ENCODE data around the gene FRMD3. TPM values are rescaled to one million over a fixed set of nuclear protein-coding genes. Genes with fewer than 3 reads are reported as not detected.

Gene FRMD3
- polyA plus RNA-seq, 1 donor from 2014 or later = 13.0 TPM

- H3K4me2 ChIP-seq (ENCODE audit: low read length) = no peak overlapping the region
- no peak overlapping the region for H3K4me3 ChIP-seq (ENCODE audit: low read length)
- no peaks in the 10 kb centered on the region for H3K27me3 ChIP-seq (ENCODE audit: insufficient read depth, low read depth, low read length)
- no peak overlapping the region for H3K9ac ChIP-seq (ENCODE audit: low read length)
- H3K36me3 ChIP-seq (ENCODE audit: insufficient read depth, low read length) = no peaks in the 10 kb centered on the region
- TF ChIP-seq MXI1 (conservative IDR thresholded peaks at IDR 0.05; ENCODE audit: poor library complexity, severe bottlenecking) (no peak), EZH2 (IDR thresholded peaks at IDR 0.05; ENCODE audit: borderline replicate concordance, insufficient read depth, low read length, poor library complexity, severe bottlenecking) (no peak), CTCF (IDR thresholded peaks at IDR 0.05; ENCODE audit: poor library complexity, severe bottlenecking) (no peak), POLR2AphosphoS5 (IDR thresholded peaks at IDR 0.05) (no peak), EP300 (conservative IDR thresholded peaks at IDR 0.05; ENCODE audit: poor library complexity, severe bottlenecking) (no peak), SMC3 (conservative IDR thresholded peaks at IDR 0.05; ENCODE audit: poor library complexity) (no peak), TAF1 (IDR thresholded peaks at IDR 0.05; ENCODE audit: low read depth) (no peak), RAD21 (conservative IDR thresholded peaks at IDR 0.05) (no peak), REST (IDR thresholded peaks at IDR 0.05; ENCODE audit: borderline replicate concordance) (no peak)
- no peaks in the 10 kb centered on the region for H3K9me2 ChIP-seq (ENCODE audit: insufficient read depth, low read length)
- H4K20me1 ChIP-seq (ENCODE audit: insufficient read depth) = no peaks in the 10 kb centered on the region
- H3K79me2 ChIP-seq (replicated peaks; ENCODE audit: insufficient read depth, low read length) = no peaks in the 10 kb centered on the region
- H2AFZ ChIP-seq (ENCODE audit: low read depth, low read length) = no peak overlapping the region
- H3K27ac ChIP-seq (ENCODE audit: low read length) = no peak overlapping the region
- H3K9me3 ChIP-seq (ENCODE audit: low read length) = no peaks in the 10 kb centered on the region
- no peaks in the 10 kb centered on the region for H3F3A ChIP-seq (ENCODE audit: insufficient read depth, low read length, poor library complexity, severe bottlenecking)
These were observed 96.8 kb downstream of the FRMD3 start for GRCh38 chr9:83441390-83441789.

GRCh38 chr9:83440641-83441040 is 97.6 kb downstream of the FRMD3 start:
- Histone ChIP-seq H3K9me3 (ENCODE audit: low read length) (no peaks in the 10 kb centered on the region), H3K4me2 (ENCODE audit: low read length) (no peak overlapping the region), H3K9ac (ENCODE audit: low read length) (no peak overlapping the region), H3K36me3 (ENCODE audit: insufficient read depth, low read length) (no peaks in the 10 kb centered on the region), H3K79me2 (replicated peaks; ENCODE audit: insufficient read depth, low read length) (no peaks in the 10 kb centered on the region), H3K9me2 (ENCODE audit: insufficient read depth, low read length) (no peaks in the 10 kb centered on the region), H3K4me3 (ENCODE audit: low read length) (no peak overlapping the region), H2AFZ (ENCODE audit: low read depth, low read length) (no peak overlapping the region), H3K27me3 (ENCODE audit: insufficient read depth, low read depth, low read length) (no peaks in the 10 kb centered on the region), H3K27ac (ENCODE audit: low read length) (no peak overlapping the region), H4K20me1 (ENCODE audit: insufficient read depth) (no peaks in the 10 kb centered on the region), H3F3A (ENCODE audit: insufficient read depth, low read length, poor library complexity, severe bottlenecking) (no peaks in the 10 kb centered on the region)
- TF ChIP-seq CTCF (IDR thresholded peaks at IDR 0.05; ENCODE audit: poor library complexity, severe bottlenecking) (no peak), EP300 (conservative IDR thresholded peaks at IDR 0.05; ENCODE audit: poor library complexity, severe bottlenecking) (no peak), POLR2AphosphoS5 (IDR thresholded peaks at IDR 0.05) (no peak), SMC3 (conservative IDR thresholded peaks at IDR 0.05; ENCODE audit: poor library complexity) (no peak)

Data from neural cell (in vitro differentiated cells).